HEK293 (cell line): Measurements from ENCODE around the gene NFIB.

Source experiments
- CTCF ChIA-PET: fragments of 350-600 bp; formaldehyde crosslinking; extraction: SDS; loops from one replicate; lab custom pipeline; 2021; ENCODE audit warnings: antibody characterized with exemption; lab: Yijun Ruan, JAX
- POLR2A ChIA-PET: fragments of 300-600 bp; formaldehyde crosslinking; extraction: SDS; loops from one replicate; lab custom pipeline; 2020; ENCODE audit warnings: antibody characterized with exemption, inconsistent platforms; lab: Yijun Ruan, JAX
- H3K27ac ChIP-seq: fragments of 200-500 bp; sonication (Bioruptor generic); 2 replicates; pipeline ENCODE4 v1.5.1; 2014; ENCODE audit warnings: low read depth, low read length, control low read depth, inconsistent platforms; ENCODE audit errors: extremely low read depth
- H3K36me3 ChIP-seq, 2 experiments: fragments of 200-500 bp in 1 of 2; sonication (Bioruptor generic) in 1 of 2; 1 replicate in 1 of 2; 2 replicates in 1 of 2; pipeline ENCODE4 v1.5.1; 2014 to 2017; ENCODE audit warnings: inconsistent platforms in 2 of 2, low read length in 2 of 2; ENCODE audit not compliant: control insufficient read depth in 2 of 2, insufficient read depth in 1 of 2
- H3K4me1 ChIP-seq: fragments of 200-500 bp; sonication (Bioruptor generic); 2 replicates; pipeline ENCODE4 v1.5.1; 2014; ENCODE audit warnings: mild to moderate bottlenecking, low read length, inconsistent platforms; ENCODE audit not compliant: control insufficient read depth, insufficient read depth
- H3K4me3 ChIP-seq: 2 replicates; pipeline ENCODE4 v1.5.1; 2011; ENCODE audit warnings: low read depth, mild to moderate bottlenecking, control low read depth, low read length, moderate library complexity
- H3K9me3 ChIP-seq: fragments of 200-500 bp; sonication (Bioruptor generic); 2 replicates; pipeline ENCODE4 v1.5.1; 2014; ENCODE audit warnings: low read depth, low read length, inconsistent platforms; ENCODE audit not compliant: control insufficient read depth, insufficient read depth
- KLF8 ChIP-seq: fragments of 450-650 bp; formaldehyde crosslinking; IDR thresholded peaks from 2 replicates; pipeline ENCODE4 v1.5.1; 2016; ENCODE audit warnings: missing biosample characterization, missing genetic modification characterization
- ZBTB1 ChIP-seq: fragments of 450-650 bp; formaldehyde crosslinking; IDR thresholded peaks from 2 replicates; pipeline ENCODE4 v1.5.1; 2016; ENCODE audit warnings: missing biosample characterization, missing genetic modification characterization
- ZFP37 ChIP-seq: fragments of 450-650 bp; formaldehyde crosslinking; IDR thresholded peaks from 2 replicates; pipeline ENCODE4 v1.5.1; 2016; ENCODE audit warnings: missing biosample characterization, missing genetic modification characterization
- ZNF10 ChIP-seq: fragments of 450-650 bp; formaldehyde crosslinking; IDR thresholded peaks from 2 replicates; pipeline ENCODE4 v1.5.1; 2017; ENCODE audit warnings: missing biosample characterization, missing genetic modification characterization
- ZNF2 ChIP-seq: fragments of 450-650 bp; formaldehyde crosslinking; IDR thresholded peaks from 2 replicates; pipeline ENCODE4 v1.5.1; 2016; ENCODE audit warnings: missing biosample characterization, missing genetic modification characterization
- ZNF292 ChIP-seq: fragments of 450-650 bp; formaldehyde crosslinking; IDR thresholded peaks from 2 replicates; pipeline ENCODE4 v1.5.1; 2016; ENCODE audit warnings: low read depth, missing biosample characterization, missing genetic modification characterization, borderline replicate concordance
- ZNF792 ChIP-seq: fragments of 450-650 bp; formaldehyde crosslinking; IDR thresholded peaks from 2 replicates; pipeline ENCODE4 v1.5.1; 2016; ENCODE audit warnings: missing biosample characterization, missing genetic modification characterization
- ZNF837 ChIP-seq: fragments of 450-650 bp; formaldehyde crosslinking; IDR thresholded peaks from 2 replicates; pipeline ENCODE4 v1.5.1; 2016; ENCODE audit warnings: missing biosample characterization, missing genetic modification characterization
- TF ChIP-seq, protein P1 (sequence below): fragments of 450-650 bp; formaldehyde crosslinking; optimal IDR thresholded peaks from 2 replicates; pipeline ENCODE3; 2016; ENCODE audit warnings: missing biosample characterization, mild to moderate bottlenecking, missing genetic modification characterization
- TF ChIP-seq, protein P2 (sequence below): fragments of 450-650 bp; formaldehyde crosslinking; IDR thresholded peaks from 2 replicates; pipeline ENCODE4 v1.5.0; 2017; ENCODE audit warnings: missing biosample characterization, missing genetic modification characterization, borderline replicate concordance
- TF ChIP-seq, protein P3 (sequence below): fragments of 450-650 bp; formaldehyde crosslinking; IDR thresholded peaks from 2 replicates; pipeline ENCODE4 v1.5.1; 2017; ENCODE audit warnings: missing biosample characterization, missing genetic modification characterization
- TF ChIP-seq, protein P4 (sequence below): fragments of 450-650 bp; formaldehyde crosslinking; IDR thresholded peaks from 2 replicates; pipeline ENCODE4 v1.5.1; 2016; ENCODE audit warnings: missing biosample characterization, missing genetic modification characterization

NFIB gene

DNA sequence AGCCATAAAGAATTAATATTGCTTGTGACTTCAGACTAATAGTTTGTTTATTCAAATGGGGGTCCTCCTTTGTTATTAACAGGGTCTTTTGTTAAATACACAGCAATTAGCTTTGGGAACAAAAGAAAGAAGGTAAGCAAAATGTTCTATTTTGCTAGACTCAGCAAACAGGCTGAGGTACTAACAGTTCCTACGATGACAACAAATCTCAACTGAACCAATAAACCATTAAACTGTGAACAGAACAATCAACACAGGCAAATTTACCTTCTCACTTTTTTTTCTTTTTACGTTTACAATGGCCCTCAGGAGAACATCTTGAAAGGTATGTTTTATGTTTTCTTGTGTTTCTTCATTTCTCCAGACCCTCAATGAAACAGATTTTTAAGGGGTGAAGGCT, 207.2 kb downstream of the NFIB start:
- ChIA-PET POLR2A (no interaction called here), CTCF (interaction anchor here (1.0 to 1.6 kb wide), 2 partner anchors 95 to 246 kb away, joined by 3 to 4 read pairs; no protein-coding TSS in a partner anchor)
- peaks cover 5% of the 10 kb centered on the region; the same call in 1 of the 2 replicates for H3K4me1 ChIP-seq

DNA sequence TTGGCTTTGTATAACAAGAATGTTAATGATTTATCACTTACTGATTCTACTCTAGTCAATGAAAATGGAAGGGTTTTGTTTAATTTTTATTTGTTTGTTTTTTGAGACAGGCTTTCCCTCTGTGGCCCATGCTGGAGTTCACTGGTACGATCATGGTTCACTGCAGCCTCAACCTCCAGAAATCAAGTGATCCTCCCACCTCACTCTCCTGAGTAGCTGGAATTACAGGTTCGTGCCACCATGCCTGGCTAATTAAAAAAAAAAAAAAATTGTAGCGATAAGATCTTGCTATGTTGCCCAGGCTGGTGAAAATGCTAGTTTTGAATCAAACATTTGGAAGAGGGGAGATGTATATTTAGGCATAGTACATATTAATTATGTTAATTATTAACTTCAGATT, 209.4 kb downstream of the NFIB start:
- Histone ChIP-seq H3K27ac (no peak overlapping the region), H3K4me1 (peaks cover 5% of the 10 kb centered on the region; the same call in 1 of the 2 replicates), H3K36me3 (no peaks in the 10 kb centered on the region), H3K9me3 (no peaks in the 10 kb centered on the region), H3K4me3 (no peak overlapping the region)
- ChIA-PET POLR2A (no interaction called here), CTCF (no interaction called here)
- TF ChIP-seq ZNF2 (tag by site-specific recombination) (no peak), KLF8 (tag by site-specific recombination) (no peak), ZNF837 (no peak), ZBTB1 (tag by site-specific recombination) (no peak), ZNF292 (tag by site-specific recombination) (no peak), ZNF792 (no peak)
- TF ChIP-seq, protein P1, sequence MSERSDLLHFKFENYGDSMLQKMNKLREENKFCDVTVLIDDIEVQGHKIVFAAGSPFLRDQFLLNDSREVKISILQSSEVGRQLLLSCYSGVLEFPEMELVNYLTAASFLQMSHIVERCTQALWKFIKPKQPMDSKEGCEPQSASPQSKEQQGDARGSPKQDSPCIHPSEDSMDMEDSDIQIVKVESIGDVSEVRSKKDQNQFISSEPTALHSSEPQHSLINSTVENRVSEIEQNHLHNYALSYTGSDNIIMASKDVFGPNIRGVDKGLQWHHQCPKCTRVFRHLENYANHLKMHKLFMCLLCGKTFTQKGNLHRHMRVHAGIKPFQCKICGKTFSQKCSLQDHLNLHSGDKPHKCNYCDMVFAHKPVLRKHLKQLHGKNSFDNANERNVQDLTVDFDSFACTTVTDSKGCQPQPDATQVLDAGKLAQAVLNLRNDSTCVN (tag by site-specific recombination), result no peak
- TF ChIP-seq, protein P2, sequence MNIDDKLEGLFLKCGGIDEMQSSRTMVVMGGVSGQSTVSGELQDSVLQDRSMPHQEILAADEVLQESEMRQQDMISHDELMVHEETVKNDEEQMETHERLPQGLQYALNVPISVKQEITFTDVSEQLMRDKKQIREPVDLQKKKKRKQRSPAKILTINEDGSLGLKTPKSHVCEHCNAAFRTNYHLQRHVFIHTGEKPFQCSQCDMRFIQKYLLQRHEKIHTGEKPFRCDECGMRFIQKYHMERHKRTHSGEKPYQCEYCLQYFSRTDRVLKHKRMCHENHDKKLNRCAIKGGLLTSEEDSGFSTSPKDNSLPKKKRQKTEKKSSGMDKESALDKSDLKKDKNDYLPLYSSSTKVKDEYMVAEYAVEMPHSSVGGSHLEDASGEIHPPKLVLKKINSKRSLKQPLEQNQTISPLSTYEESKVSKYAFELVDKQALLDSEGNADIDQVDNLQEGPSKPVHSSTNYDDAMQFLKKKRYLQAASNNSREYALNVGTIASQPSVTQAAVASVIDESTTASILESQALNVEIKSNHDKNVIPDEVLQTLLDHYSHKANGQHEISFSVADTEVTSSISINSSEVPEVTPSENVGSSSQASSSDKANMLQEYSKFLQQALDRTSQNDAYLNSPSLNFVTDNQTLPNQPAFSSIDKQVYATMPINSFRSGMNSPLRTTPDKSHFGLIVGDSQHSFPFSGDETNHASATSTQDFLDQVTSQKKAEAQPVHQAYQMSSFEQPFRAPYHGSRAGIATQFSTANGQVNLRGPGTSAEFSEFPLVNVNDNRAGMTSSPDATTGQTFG (tag by site-specific recombination), result no peak

More for the DNA sequence above, 207.2 kb downstream of the NFIB start:
- no peak for TF ChIP-seq ZFP37 (tag by site-specific recombination)
- TF ChIP-seq, protein P3, sequence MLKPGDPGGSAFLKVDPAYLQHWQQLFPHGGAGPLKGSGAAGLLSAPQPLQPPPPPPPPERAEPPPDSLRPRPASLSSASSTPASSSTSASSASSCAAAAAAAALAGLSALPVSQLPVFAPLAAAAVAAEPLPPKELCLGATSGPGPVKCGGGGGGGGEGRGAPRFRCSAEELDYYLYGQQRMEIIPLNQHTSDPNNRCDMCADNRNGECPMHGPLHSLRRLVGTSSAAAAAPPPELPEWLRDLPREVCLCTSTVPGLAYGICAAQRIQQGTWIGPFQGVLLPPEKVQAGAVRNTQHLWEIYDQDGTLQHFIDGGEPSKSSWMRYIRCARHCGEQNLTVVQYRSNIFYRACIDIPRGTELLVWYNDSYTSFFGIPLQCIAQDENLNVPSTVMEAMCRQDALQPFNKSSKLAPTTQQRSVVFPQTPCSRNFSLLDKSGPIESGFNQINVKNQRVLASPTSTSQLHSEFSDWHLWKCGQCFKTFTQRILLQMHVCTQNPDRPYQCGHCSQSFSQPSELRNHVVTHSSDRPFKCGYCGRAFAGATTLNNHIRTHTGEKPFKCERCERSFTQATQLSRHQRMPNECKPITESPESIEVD, result peak; percentile 32
- TF ChIP-seq, protein P4, sequence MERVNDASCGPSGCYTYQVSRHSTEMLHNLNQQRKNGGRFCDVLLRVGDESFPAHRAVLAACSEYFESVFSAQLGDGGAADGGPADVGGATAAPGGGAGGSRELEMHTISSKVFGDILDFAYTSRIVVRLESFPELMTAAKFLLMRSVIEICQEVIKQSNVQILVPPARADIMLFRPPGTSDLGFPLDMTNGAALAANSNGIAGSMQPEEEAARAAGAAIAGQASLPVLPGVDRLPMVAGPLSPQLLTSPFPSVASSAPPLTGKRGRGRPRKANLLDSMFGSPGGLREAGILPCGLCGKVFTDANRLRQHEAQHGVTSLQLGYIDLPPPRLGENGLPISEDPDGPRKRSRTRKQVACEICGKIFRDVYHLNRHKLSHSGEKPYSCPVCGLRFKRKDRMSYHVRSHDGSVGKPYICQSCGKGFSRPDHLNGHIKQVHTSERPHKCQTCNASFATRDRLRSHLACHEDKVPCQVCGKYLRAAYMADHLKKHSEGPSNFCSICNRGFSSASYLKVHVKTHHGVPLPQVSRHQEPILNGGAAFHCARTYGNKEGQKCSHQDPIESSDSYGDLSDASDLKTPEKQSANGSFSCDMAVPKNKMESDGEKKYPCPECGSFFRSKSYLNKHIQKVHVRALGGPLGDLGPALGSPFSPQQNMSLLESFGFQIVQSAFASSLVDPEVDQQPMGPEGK (tag by site-specific recombination), result no peak
- Histone ChIP-seq H3K27ac (no peak overlapping the region), H3K9me3 (no peaks in the 10 kb centered on the region), H3K36me3 (peaks cover 0 to under 1% of the 10 kb centered on the region in 2 experiments; a peak in 2 of 3 replicates), H3K4me3 (no peak overlapping the region)

DNA sequence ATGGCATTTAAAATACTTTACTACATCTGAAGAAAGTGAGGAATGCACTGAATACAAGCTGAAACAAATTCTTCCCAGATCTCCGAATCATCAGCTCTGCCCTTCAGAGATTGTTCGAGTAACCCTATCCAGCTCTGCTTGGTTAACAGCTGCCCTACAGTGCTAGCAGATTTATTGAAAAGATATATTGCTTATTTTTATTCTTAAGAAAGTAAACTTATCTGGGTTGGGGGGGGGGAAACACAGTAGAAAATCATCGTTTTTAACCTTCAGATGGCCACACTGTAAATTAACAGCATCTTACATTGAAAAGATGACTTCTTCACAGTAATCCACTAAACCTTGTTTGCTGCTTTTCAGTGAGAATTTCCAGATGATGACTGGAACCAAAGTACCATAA, 210.8 kb downstream of the NFIB start:
- H3K27ac ChIP-seq, result no peak overlapping the region
- H3K9me3 ChIP-seq, result no peaks in the 10 kb centered on the region
- H3K36me3 ChIP-seq, result no peaks in the 10 kb centered on the region
- TF ChIP-seq ZNF10 (tag by site-specific recombination), result no peak
- TF ChIP-seq, protein P3, result peak; percentile 64; the same call in 1 of the 2 replicates
- peaks cover 13% of the 10 kb centered on the region for H3K4me1 ChIP-seq
- POLR2A ChIA-PET, result interaction anchor here (0.7 to 0.8 kb wide), 2 partner anchors 205 to 731 kb away, joined by 3 to 4 read pairs; no protein-coding TSS in a partner anchor
- H3K4me3 ChIP-seq, result no peak overlapping the region
- CTCF ChIA-PET, result interaction anchor here (1.4 kb wide), 1 partner anchor 326 kb away, joined by 4 read pairs; no protein-coding TSS in a partner anchor
